Measurements from ENCODE around the gene HES5. TPM values are rescaled to one million over a fixed set of nuclear protein-coding genes. Genes with fewer than 3 reads are reported as not detected.

The HES5 gene
- total and polyA plus RNA-seq, 10 of the 15 experiments (the other 5 are each of a cell fraction or from before 2014, with no cell fraction given), result 0.12 to 0.15 TPM; not detected in 8

DNA sequence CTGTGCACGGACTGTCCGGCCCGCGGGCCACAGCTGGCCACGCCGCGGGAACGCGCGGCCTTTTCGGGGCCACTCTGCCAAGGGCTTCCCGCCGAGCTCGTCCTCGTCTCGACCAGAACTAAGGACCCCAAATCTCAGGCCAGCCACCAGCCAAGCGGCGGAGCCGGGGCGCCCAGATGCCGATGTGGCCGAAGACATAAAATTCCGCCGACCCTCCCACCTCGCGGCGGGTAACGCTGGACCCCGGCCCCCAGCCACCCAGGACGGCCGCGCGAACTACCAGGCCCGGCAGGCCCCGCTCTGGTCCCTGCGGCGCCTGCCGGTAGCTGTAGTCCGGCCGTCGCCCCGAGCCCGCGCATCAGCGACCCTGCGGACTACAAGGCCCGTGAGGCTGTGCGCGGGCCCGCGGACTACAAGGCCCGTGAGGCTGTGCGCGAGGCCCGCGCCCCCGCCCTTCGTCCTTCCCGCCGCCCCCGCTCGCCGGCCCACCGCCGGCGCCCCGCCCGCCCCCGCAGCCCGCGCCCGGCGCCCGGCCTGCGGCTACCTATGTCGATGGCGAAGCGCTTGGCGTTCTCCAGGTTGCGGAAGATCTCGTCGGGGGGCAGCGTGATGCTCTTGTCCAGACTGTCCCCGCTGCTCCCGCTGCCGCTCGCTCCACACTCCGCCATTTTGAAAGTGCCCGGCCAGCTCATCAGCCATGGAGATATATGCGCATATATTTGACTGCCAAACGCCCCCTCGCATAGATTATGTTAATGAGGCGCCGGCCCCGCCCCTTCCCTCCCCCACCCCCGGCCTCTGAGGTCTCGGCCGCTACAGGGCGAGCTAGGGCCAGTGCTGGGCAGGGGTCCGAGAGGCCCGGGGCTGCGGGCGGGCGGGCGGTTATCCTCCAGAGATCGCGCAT lies 3.9 kb downstream of the HES5 start, which contains the start of gene PANK4 (continued):
- TF ChIP-seq, protein P1, sequence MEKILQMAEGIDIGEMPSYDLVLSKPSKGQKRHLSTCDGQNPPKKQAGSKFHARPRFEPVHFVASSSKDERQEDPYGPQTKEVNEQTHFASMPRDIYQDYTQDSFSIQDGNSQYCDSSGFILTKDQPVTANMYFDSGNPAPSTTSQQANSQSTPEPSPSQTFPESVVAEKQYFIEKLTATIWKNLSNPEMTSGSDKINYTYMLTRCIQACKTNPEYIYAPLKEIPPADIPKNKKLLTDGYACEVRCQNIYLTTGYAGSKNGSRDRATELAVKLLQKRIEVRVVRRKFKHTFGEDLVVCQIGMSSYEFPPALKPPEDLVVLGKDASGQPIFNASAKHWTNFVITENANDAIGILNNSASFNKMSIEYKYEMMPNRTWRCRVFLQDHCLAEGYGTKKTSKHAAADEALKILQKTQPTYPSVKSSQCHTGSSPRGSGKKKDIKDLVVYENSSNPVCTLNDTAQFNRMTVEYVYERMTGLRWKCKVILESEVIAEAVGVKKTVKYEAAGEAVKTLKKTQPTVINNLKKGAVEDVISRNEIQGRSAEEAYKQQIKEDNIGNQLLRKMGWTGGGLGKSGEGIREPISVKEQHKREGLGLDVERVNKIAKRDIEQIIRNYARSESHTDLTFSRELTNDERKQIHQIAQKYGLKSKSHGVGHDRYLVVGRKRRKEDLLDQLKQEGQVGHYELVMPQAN (conservative IDR thresholded peaks at IDR 0.05), result peak; percentile 74; the same call in 1 of the 2 replicates
- TF ChIP-seq SRF (IDR thresholded peaks at IDR 0.05; ENCODE audit: low read depth in 2 of 2, low read length in 2 of 2) (0 out of 4 replicates have a peak, but pooled peaks of 1 of the 2 experiments have one; percentile 49), SREBF1 (IDR thresholded peaks at IDR 0.05; ENCODE audit: low read length) (peak; percentile 88), LARP7 (IDR thresholded peaks at IDR 0.05) (peak; percentile 88), ESRRA (IDR thresholded peaks at IDR 0.05; ENCODE audit: low read length) (0 out of 2 replicates have a peak, but pooled peaks have one; percentile 25), NR2C1 (IDR thresholded peaks at IDR 0.05) (peak; percentile 75), KLF5 (IDR thresholded peaks at IDR 0.05; ENCODE audit: partially characterized antibody) (peak; percentile 35), BACH1 (IDR thresholded peaks at IDR 0.05; ENCODE audit: borderline replicate concordance) (0 out of 2 replicates have a peak, but pooled peaks have one; percentile 42)

GRCh38 chr1:2525572-2525919 lies 4.5 kb downstream of the HES5 start:
- no TSS peak for BruUV-seq (replicated peaks)
- ATAC-seq (no peak), DNase-seq (ENCODE audit: low read depth, low spot score) (no peak), FAIRE-seq (no peak)
- H3K27ac ChIP-seq (ENCODE audit: control insufficient read depth, insufficient read depth), result peak overlapping the region; percentile 47
- no peaks in the 10 kb centered on the region for H3K9me3 ChIP-seq (replicated peaks; ENCODE audit: control insufficient read depth, insufficient read depth, low read length)
- H3K27me3 ChIP-seq (replicated peaks in 1 of 2; ENCODE audit: control insufficient read depth in 2 of 2, insufficient read depth in 2 of 2, low read length in 1 of 2), result peaks cover under 1 to 9% of the 10 kb centered on the region in 2 experiments; a peak in 2 of 4 replicates
- in situ Hi-C loops (cut with MboI) (loop anchor here (10.0 kb wide), 1 partner anchor 321 kb away; no protein-coding TSS in a partner anchor), intact Hi-C loops (cut with micrococcal nuclease; ENCODE audit: unreplicated experiment) (loop anchor here (2.0 kb wide), 1 partner anchor 111 kb away; no protein-coding TSS in a partner anchor)
- H3K4me3 ChIP-seq, result peak overlapping the region; percentile 98
- CTCF ChIA-PET, result interaction anchor here (1.0 to 3.8 kb wide), 8 partner anchors 14 to 110 kb away, joined by 3 to 28 read pairs (median 4); partner anchors contain the start of gene TNFRSF14
- peaks cover 5 to 9% of the 10 kb centered on the region in 2 experiments; a peak in 3 of 4 replicates for H3K36me3 ChIP-seq (ENCODE audit: control insufficient read depth in 2 of 2, insufficient read depth in 2 of 2, low read length in 1 of 2)
- peaks cover 36% of the 10 kb centered on the region for H3K79me2 ChIP-seq (ENCODE audit: control insufficient read depth, insufficient read depth, low read length)
- peaks cover 3% of the 10 kb centered on the region; the same call in 1 of the 2 replicates for H4K20me1 ChIP-seq (ENCODE audit: control insufficient read depth, insufficient read depth)
- H2AFZ ChIP-seq (ENCODE audit: control insufficient read depth, low read depth, low read length), result no peak overlapping the region
- POLR2A ChIA-PET, result interaction anchor here (1.0 to 3.7 kb wide), 8 partner anchors 16 to 113 kb away, joined by 3 to 22 read pairs (median 7); partner anchors contain the start of gene PEX10
- SMC1A ChIA-PET (ENCODE audit: uncharacterized antibody, unreplicated experiment), result interaction anchor here (1.1 to 1.9 kb wide), 3 partner anchors 21 to 110 kb away, joined by 3 to 15 read pairs (median 5); no protein-coding TSS in a partner anchor
- H3K9ac ChIP-seq (ENCODE audit: control insufficient read depth, insufficient read depth, low read length), result peak overlapping the region; percentile 72
- peaks cover 25% of the 10 kb centered on the region for H3K4me1 ChIP-seq (ENCODE audit: control insufficient read depth, insufficient read depth, low read length)
- 3% methylated on average over 16 of the region's 20 CpGs for WGBS (ENCODE audit: insufficient coverage, insufficient replicate concordance, low lambda C conversion rate, missing lambda C conversion rate)
- H3K4me2 ChIP-seq (ENCODE audit: control insufficient read depth, insufficient read depth), result peak overlapping the region; percentile 85
- RAD21 ChIA-PET (ENCODE audit: unreplicated experiment), result interaction anchor here (0.8 to 5.9 kb wide), 12 partner anchors 15 to 331 kb away, joined by 3 to 86 read pairs (median 4); partner anchors contain the start of gene FAAP20
- TF ChIP-seq USF2 (IDR thresholded peaks at IDR 0.05; ENCODE audit: borderline replicate concordance, low read depth, low read length) (no peak), PML (IDR thresholded peaks at IDR 0.05; ENCODE audit: low read length) (no peak), YBX1 (IDR thresholded peaks at IDR 0.05) (no peak), SUPT20H (IDR thresholded peaks at IDR 0.05; ENCODE audit: borderline replicate concordance, control insufficient read depth, low read depth, low read length) (no peak), ZNF274 (IDR thresholded peaks at IDR 0.05; ENCODE audit: insufficient read depth, insufficient read length) (no peak), ZNF217 (IDR thresholded peaks at IDR 0.05) (no peak)
- TF ChIP-seq, protein P2, sequence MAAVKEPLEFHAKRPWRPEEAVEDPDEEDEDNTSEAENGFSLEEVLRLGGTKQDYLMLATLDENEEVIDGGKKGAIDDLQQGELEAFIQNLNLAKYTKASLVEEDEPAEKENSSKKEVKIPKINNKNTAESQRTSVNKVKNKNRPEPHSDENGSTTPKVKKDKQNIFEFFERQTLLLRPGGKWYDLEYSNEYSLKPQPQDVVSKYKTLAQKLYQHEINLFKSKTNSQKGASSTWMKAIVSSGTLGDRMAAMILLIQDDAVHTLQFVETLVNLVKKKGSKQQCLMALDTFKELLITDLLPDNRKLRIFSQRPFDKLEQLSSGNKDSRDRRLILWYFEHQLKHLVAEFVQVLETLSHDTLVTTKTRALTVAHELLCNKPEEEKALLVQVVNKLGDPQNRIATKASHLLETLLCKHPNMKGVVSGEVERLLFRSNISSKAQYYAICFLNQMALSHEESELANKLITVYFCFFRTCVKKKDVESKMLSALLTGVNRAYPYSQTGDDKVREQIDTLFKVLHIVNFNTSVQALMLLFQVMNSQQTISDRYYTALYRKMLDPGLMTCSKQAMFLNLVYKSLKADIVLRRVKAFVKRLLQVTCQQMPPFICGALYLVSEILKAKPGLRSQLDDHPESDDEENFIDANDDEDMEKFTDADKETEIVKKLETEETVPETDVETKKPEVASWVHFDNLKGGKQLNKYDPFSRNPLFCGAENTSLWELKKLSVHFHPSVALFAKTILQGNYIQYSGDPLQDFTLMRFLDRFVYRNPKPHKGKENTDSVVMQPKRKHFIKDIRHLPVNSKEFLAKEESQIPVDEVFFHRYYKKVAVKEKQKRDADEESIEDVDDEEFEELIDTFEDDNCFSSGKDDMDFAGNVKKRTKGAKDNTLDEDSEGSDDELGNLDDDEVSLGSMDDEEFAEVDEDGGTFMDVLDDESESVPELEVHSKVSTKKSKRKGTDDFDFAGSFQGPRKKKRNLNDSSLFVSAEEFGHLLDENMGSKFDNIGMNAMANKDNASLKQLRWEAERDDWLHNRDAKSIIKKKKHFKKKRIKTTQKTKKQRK (IDR thresholded peaks at IDR 0.05; ENCODE audit: low read depth, low read length), result no peak
